PC-9 (cell line): Measurements from ENCODE around the gene KLF17. TPM values are rescaled to one million over a fixed set of nuclear protein-coding genes. Genes with fewer than 3 reads are reported as not detected.

Source experiments
- BruUV-seq: library from RNA; stranded (reverse); fragments of 400-500 nt; replicated peaks from 2 replicates; lab custom pipeline; 2021; lab: Mats Ljungman, UMichigan
- CTCF ChIA-PET: fragments of 300-600 bp; sonication (Branson Sonifier 250); formaldehyde crosslinking; loops from one replicate; lab custom pipeline; 2022; ENCODE audit warnings: antibody characterized with exemption; lab: Charles Lee
- POLR2A ChIA-PET: fragments of 300-600 bp; sonication (Branson Sonifier 250); formaldehyde crosslinking; loops from one replicate; lab custom pipeline; 2022; ENCODE audit warnings: antibody characterized with exemption; ENCODE audit not compliant: unreplicated experiment; lab: Charles Lee
- DNase-seq, 2 experiments: peaks; one replicate each; pipeline versions ENCODE4 v3.0.0 to v3.0.0-alpha.2; 2015 to 2022; ENCODE audit warnings: mixed read lengths in 1 of 2
- H2AFZ ChIP-seq: fragments of 200-600 bp; sonication (generic); 2 replicates; pipeline ENCODE4 v1.8.1; 2017; ENCODE audit warnings: antibody characterized with exemption
- H3F3A ChIP-seq: fragments of 200-600 bp; sonication (generic); 2 replicates; pipeline ENCODE4 v1.8.1; 2017; ENCODE audit warnings: antibody characterized with exemption, mild to moderate bottlenecking, low read depth; ENCODE audit not compliant: insufficient read depth
- H3K27ac ChIP-seq: fragments of 200-600 bp; sonication (generic); 2 replicates; pipeline ENCODE4 v1.6.1; 2016; ENCODE audit warnings: mixed run types
- H3K27me3 ChIP-seq: fragments of 200-600 bp; sonication (generic); 2 replicates; pipeline ENCODE4 v1.6.1; 2016; ENCODE audit warnings: low read depth, mixed run types; ENCODE audit not compliant: insufficient read depth
- H3K36me3 ChIP-seq: fragments of 200-600 bp; sonication (generic); 2 replicates; pipeline ENCODE4 v1.6.1; 2016; ENCODE audit warnings: low read depth, mixed run types
- H3K4me1 ChIP-seq: fragments of 200-600 bp; sonication (generic); replicated peaks from 2 replicates; pipeline ENCODE4 v1.6.1; 2016; ENCODE audit warnings: mixed run types; ENCODE audit not compliant: insufficient read depth
- H3K4me2 ChIP-seq: fragments of 200-600 bp; sonication (generic); 2 replicates; pipeline ENCODE4 v1.6.1; 2017; ENCODE audit warnings: mixed run types
- H3K4me3 ChIP-seq: fragments of 200-600 bp; sonication (generic); 2 replicates; pipeline ENCODE4 v1.6.1; 2016; ENCODE audit warnings: mixed run types
- H3K79me2 ChIP-seq: fragments of 200-600 bp; sonication (generic); 2 replicates; pipeline ENCODE4 v1.6.1; 2017; ENCODE audit warnings: low read depth, mixed run types
- H3K9me2 ChIP-seq: fragments of 200-600 bp; sonication (generic); 2 replicates; pipeline ENCODE4 v1.8.1; 2017; ENCODE audit warnings: mild to moderate bottlenecking; ENCODE audit not compliant: insufficient read depth
- H3K9me3 ChIP-seq: fragments of 200-600 bp; sonication (generic); 2 replicates; pipeline ENCODE4 v1.8.1; 2016; ENCODE audit warnings: low read depth; ENCODE audit not compliant: insufficient read depth
- H4K20me1 ChIP-seq: fragments of 200-600 bp; sonication (generic); 2 replicates; pipeline ENCODE4 v1.8.1; 2017; ENCODE audit not compliant: insufficient read depth
- EZH2 ChIP-seq: fragments of 200-600 bp; sonication (generic); IDR thresholded peaks from 2 replicates; pipeline ENCODE4 v1.8.0; 2017; ENCODE audit warnings: antibody characterized with exemption, low read depth
- intact Hi-C: fragments of 100-400 bp; cut with micrococcal nuclease; formaldehyde crosslinking; loops from one replicate; pipeline ENCODE4 v1.10.0; 2022; ENCODE audit not compliant: unreplicated experiment
- total RNA-seq: library from RNA; stranded (reverse); gene quantifications from 2 replicates; pipeline ENCODE4 v1.2.3, GENCODE V29; 2021
- TF ChIP-seq, protein P1 (sequence below): fragments of 200-600 bp; sonication (generic); conservative IDR thresholded peaks from 2 replicates; pipeline ENCODE4 v1.6.1; 2017; ENCODE audit warnings: mixed run types, antibody characterized with exemption, mild to moderate bottlenecking, moderate library complexity

The KLF17 gene
- total RNA-seq, 1 experiment from 2014 or later = not detected

DNA sequence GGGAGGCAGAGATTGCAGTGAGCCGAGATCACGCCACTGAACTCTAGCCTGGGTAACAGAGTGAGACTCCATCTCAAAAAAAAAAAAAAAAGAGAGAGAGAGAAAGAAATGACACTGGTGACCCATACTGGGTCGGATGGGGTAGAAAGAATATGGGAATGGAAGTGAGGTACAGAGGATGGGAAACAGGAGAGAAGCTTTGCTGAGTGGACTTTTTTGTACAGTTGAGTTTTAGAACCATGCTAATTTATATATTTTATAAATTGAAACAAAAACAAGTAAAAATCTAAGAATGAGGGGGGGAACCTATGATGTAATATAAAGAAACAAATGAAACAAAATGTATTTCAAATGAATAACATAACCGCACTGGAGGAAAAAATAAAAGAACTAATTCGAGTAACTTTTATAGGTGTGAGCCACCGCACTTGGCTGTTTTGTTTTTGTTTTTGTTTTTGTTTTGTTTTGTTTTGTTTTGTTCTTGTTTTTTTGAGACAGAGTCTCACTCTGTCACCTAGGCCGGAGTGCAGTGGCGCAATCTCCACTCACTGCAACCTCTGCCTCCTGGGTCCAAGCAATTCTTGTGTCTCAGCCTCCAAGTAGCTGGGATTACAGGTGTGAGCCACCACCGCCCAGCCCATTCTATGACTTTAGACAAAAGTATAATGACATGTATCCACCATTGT, 18.3 kb upstream of the KLF17 start:
- Histone ChIP-seq H3K9me2 (no peaks in the 10 kb centered on the region), H4K20me1 (no peaks in the 10 kb centered on the region), H3K27ac (no peak overlapping the region), H3K79me2 (no peaks in the 10 kb centered on the region), H3F3A (peaks cover 3% of the 10 kb centered on the region; the same call in 1 of the 2 replicates), H2AFZ (no peak overlapping the region), H3K9me3 (no peaks in the 10 kb centered on the region), H3K4me2 (no peak overlapping the region), H3K4me1 (no peaks in the 10 kb centered on the region), H3K27me3 (no peaks in the 10 kb centered on the region), H3K36me3 (no peaks in the 10 kb centered on the region), H3K4me3 (no peak overlapping the region)
- POLR2A ChIA-PET = interaction anchor here (0.7 kb wide), 1 partner anchor 26 kb away, joined by 8 read pairs; no protein-coding TSS in a partner anchor
- BruUV-seq = no TSS peak
- CTCF ChIA-PET = no interaction called here
- TF ChIP-seq, protein P1, sequence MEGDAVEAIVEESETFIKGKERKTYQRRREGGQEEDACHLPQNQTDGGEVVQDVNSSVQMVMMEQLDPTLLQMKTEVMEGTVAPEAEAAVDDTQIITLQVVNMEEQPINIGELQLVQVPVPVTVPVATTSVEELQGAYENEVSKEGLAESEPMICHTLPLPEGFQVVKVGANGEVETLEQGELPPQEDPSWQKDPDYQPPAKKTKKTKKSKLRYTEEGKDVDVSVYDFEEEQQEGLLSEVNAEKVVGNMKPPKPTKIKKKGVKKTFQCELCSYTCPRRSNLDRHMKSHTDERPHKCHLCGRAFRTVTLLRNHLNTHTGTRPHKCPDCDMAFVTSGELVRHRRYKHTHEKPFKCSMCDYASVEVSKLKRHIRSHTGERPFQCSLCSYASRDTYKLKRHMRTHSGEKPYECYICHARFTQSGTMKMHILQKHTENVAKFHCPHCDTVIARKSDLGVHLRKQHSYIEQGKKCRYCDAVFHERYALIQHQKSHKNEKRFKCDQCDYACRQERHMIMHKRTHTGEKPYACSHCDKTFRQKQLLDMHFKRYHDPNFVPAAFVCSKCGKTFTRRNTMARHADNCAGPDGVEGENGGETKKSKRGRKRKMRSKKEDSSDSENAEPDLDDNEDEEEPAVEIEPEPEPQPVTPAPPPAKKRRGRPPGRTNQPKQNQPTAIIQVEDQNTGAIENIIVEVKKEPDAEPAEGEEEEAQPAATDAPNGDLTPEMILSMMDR = no peak
- TF ChIP-seq EZH2 = no peak
- no peak for DNase-seq
- intact Hi-C loops = no loop called here

DNA sequence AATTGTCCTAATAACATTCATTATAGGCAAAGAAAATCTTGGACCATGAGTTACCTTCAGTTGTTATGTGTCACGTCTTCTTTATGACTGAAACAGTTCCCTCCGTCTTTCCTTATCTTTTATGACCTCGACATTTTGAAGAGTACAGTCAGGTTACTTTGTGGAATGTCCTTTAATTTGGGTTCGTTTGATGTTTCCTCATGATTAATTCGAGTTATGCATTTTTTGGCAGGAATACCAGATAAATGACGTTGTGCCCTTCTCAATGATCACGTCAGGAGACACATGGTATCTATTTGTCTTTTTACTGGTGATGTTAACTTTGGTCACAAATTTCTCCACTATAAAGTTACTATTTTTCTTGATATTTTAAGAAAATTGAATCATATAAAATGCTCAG, 17.3 kb upstream of the KLF17 start:
- Histone ChIP-seq H3K27me3 (no peaks in the 10 kb centered on the region), H3K9me3 (no peaks in the 10 kb centered on the region), H4K20me1 (no peaks in the 10 kb centered on the region), H3K4me3 (no peak overlapping the region), H3K4me2 (no peak overlapping the region), H2AFZ (no peak overlapping the region), H3F3A (peaks cover 3% of the 10 kb centered on the region; the same call in 1 of the 2 replicates), H3K79me2 (no peaks in the 10 kb centered on the region), H3K9me2 (no peaks in the 10 kb centered on the region), H3K27ac (no peak overlapping the region), H3K4me1 (no peaks in the 10 kb centered on the region), H3K36me3 (no peaks in the 10 kb centered on the region)
- no peak for DNase-seq
- CTCF ChIA-PET = no interaction called here
- TF ChIP-seq, protein P1 = no peak
- TF ChIP-seq EZH2 = no peak
- intact Hi-C loops = no loop called here
- POLR2A ChIA-PET = no interaction called here
- BruUV-seq = no TSS peak

DNA sequence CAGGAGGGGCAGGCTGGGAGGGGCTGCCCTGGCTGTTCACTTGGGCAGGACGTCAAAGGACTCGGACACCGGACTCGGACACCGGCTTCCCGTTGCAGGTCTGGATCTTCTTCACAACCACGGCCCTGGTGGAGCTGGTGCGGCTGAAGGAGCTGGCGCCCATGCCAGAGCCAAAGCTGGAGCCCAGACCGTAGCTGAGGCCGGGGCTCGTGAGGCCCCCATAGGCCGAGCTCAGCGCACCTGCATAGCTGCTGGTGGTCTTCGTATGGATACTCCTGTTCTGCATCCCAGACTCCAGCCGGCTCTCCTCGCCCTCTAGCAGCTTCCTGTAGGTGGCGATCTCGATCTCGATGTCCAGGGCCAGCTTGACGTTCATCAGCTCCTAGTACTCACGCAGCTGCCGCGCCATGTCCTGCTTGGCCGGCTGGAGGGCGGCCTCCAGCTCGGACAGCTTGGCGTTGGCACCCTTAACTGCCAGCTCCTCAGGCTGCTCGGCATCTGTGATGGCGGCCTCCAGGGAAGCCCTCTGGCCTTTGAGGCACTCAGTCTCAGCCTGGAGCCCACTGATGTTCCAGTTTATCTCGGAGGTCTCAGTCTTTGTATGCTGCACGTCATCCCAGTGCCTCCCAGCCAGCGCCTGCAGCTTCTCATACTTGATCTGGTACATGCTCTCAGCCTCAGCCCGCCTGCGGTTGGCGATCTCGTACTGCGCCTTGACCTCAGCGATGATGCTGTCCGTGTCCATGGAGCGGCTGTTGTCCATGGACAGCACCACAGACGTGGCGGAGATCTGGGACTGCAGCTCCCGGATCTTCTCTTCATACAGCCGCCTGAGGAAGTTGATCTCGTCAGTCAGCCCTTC, 15.1 kb upstream of the KLF17 start:
- Histone ChIP-seq H3K9me3 (no peaks in the 10 kb centered on the region), H3K27me3 (no peaks in the 10 kb centered on the region), H4K20me1 (no peaks in the 10 kb centered on the region), H3F3A (peaks cover 3% of the 10 kb centered on the region; the same call in 1 of the 2 replicates), H2AFZ (no peak overlapping the region), H3K4me3 (no peak overlapping the region), H3K36me3 (no peaks in the 10 kb centered on the region), H3K9me2 (no peaks in the 10 kb centered on the region), H3K4me2 (no peak overlapping the region), H3K4me1 (no peaks in the 10 kb centered on the region), H3K27ac (no peak overlapping the region), H3K79me2 (no peaks in the 10 kb centered on the region)
- TF ChIP-seq, protein P1 = no peak; the same call in 1 of the 2 replicates
- TF ChIP-seq EZH2 = no peak
- DNase-seq = no peak
- intact Hi-C loops = no loop called here
- ChIA-PET CTCF (no interaction called here), POLR2A (no interaction called here)
- no TSS peak for BruUV-seq
